GM10266 (cell line): ENCODE measurements around the gene CPLX4.

ENCODE experiments used
- DNase-seq: peaks from one replicate; pipeline ENCODE4 v3.0.0; 2012; ENCODE audit errors: extremely low spot score
- TF ChIP-seq, protein P1 (sequence below): IDR thresholded peaks from 2 replicates; pipeline ENCODE4 v1.5.1; 2012; ENCODE audit warnings: mild to moderate bottlenecking, low read depth; ENCODE audit not compliant: control insufficient read depth, insufficient read depth; ENCODE audit errors: missing control alignments

Gene CPLX4

GRCh38 chr18:59298871-59299270 is 19.6 kb downstream of the CPLX4 start:
- TF ChIP-seq, protein P1, sequence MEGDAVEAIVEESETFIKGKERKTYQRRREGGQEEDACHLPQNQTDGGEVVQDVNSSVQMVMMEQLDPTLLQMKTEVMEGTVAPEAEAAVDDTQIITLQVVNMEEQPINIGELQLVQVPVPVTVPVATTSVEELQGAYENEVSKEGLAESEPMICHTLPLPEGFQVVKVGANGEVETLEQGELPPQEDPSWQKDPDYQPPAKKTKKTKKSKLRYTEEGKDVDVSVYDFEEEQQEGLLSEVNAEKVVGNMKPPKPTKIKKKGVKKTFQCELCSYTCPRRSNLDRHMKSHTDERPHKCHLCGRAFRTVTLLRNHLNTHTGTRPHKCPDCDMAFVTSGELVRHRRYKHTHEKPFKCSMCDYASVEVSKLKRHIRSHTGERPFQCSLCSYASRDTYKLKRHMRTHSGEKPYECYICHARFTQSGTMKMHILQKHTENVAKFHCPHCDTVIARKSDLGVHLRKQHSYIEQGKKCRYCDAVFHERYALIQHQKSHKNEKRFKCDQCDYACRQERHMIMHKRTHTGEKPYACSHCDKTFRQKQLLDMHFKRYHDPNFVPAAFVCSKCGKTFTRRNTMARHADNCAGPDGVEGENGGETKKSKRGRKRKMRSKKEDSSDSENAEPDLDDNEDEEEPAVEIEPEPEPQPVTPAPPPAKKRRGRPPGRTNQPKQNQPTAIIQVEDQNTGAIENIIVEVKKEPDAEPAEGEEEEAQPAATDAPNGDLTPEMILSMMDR = no peak
- DNase-seq = no peak

DNA sequence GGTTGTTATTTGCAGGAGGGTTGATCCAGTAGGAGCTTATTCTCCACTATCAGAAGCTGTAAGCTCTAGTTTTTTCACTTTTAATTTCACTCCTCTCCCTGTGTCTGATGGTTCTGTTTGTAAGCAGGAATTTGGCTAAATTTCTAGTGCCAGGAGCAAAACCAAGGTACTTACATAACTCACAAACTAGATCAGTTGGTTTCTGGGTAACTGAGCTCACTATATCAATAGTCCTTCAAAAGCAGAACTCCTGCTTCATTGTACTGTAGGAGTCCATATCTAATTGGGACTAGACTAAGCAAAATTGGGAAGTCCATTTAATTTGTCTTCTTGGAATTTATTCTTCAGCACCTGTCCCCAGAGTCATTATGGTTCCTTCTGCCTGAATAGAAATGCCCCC is 25.1 kb downstream of the CPLX4 start:
- TF ChIP-seq, protein P1 = no peak
- DNase-seq = no peak

DNA sequence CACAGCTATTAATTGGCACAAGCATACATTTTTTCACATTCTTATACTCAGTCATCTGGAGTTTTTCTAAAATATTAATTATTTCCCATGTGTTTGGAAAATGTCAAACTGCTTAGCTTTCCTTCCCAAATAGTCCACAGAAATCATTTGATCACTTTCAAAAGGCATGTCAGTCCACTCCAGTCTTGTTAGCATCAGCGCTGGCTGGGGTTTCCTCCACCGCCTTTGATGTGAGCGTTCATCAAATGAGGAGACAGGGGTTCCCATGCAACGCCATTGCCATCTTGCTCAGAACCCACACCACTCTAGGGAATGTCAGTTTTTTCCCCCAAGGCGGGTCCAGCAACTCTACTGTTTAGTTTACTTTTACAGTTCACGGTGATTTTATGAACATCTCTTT is 32.1 kb downstream of the CPLX4 start:
- no peak for DNase-seq
- TF ChIP-seq, protein P1 = no peak

DNA sequence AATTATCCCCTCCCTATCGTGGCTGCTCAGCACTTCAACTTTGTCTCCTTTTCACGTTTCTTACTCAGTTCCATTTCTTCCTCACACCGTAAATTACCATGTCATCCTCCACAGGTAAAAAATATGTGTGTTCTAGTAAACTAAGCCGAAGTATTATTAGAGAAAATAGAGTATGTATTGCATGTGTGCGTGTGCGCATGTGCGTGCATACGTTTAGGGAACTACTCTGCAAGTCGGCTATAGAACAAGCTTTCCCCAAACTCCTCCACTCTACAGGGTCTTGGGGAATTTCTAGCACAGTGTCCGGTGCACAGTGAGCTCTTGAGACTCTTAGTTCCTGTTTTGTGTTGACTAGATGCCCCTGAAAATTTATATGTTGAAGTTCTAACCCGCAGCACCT is 36.1 kb downstream of the CPLX4 start:
- TF ChIP-seq, protein P1 = no peak
- no peak for DNase-seq

GRCh38 chr18:59279722-59280121 is 38.7 kb downstream of the CPLX4 start:
- TF ChIP-seq, protein P1 = no peak
- no peak for DNase-seq

DNA sequence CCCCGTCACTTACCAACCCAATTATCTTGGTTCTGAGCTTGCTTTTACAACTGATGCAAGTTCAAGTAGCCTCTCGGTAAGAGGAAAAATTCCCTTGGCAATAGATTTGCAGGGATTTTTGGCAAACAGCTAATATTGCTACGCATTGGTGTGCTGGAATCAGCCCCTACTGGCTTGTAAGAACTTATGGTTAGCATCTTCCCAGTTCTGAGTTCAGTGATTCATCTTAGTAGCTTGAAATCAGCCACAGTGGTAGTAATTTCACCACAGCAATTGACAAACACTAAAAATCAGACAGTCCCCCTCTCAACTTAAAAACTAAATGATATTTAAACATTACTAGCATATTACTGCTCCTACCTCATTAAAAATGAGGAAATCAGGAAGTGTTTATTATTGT is 39.3 kb downstream of the CPLX4 start:
- TF ChIP-seq, protein P1 = no peak
- no peak for DNase-seq

DNA sequence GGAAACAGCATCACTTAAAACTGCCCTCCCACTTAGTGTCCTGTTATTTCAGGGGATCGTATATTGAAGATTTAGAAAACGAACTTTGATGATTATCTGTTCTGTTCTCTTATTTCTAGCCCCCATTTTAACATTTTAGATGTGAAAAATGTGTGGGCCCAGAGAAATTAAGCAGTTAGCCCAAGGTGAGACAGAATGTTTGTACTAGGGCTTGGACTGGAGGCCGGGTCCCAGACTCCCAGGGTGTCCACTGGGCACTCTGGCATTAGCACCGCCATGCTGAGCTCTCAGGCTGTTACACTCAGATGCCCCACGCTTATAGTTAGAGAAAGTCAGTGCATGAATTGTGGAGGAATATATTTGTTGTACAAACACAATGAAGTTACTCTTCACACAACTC is 39.7 kb downstream of the CPLX4 start:
- DNase-seq = no peak
- TF ChIP-seq, protein P1 = no peak
